ENCODE data around the gene AP1G2. TPM values are rescaled to one million over a fixed set of nuclear protein-coding genes. Genes with fewer than 3 reads are reported as not detected.

The AP1G2 gene
- polyA plus RNA-seq, result 127 and 163 TPM in 2 replicates
- 46.5 and 53.4 TPM in 2 replicates for polyA minus RNA-seq

DNA sequence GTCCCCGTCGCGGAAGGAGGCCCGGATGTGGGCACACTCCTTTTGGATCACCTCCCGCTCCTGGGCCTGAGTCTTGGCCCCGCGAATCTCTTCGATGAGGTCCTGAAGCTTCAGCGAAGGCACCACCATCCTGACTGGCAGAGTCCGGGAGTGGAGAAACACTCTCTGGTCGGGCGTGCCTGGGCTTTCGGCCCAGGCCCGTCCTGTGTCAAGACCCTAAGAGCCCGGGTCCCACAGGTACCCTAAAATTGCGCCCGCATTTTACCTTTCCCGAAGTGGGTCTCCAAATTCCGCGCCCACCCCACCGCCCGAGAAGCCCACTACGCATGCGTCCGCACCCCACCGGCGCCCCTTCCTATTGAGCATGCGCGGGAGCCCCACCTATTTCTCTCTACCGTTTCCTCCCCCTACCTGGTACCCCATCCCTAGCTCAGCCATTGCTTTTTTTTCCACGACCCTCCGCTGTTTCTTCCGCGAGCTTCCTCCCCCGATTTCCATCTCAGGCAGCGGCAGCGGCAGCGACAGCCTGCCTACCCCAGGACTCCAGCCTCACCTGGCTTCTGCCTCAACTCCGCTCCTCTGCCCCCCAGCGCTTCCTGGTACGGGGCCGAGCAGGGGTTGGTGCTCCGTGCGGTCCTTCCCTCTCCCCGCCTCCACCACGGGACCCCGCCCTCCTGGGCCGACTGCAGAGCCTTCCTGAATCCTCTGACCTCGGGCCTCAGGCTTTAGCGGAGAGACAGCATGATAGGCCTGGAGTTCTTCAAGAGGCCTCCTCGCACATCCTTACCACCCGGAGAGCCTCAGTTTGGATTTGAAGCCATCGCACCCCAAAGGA, at the start of gene AP1G2:
AP1G2 (minus strand) TSS at position 606 of the 835 bp plus-strand sequence; CDS start at position 129, 477 bp downstream.
- peak within 1 kb of the TSS; percentile 86 for H3K27ac ChIP-seq (ENCODE audit: low read length)
- peak within 1 kb of the TSS; percentile 68 for H3K4me2 ChIP-seq (ENCODE audit: low read length)
- H3K9ac ChIP-seq (ENCODE audit: low read length), result peak within 1 kb of the TSS; percentile 88
- H3K27me3 ChIP-seq (ENCODE audit: insufficient read depth, low read depth, low read length), result no peaks in the 10 kb centered on the region
- H3K9me3 ChIP-seq (ENCODE audit: low read length), result no peaks in the 10 kb centered on the region
- H3K79me2 ChIP-seq (replicated peaks; ENCODE audit: insufficient read depth, low read length), result no peaks in the 10 kb centered on the region
- H3F3A ChIP-seq (ENCODE audit: insufficient read depth, low read length, poor library complexity, severe bottlenecking), result no peaks in the 10 kb centered on the region
- peak within 1 kb of the TSS; percentile 73 for H3K4me3 ChIP-seq (ENCODE audit: low read length)
- no peaks in the 10 kb centered on the region for H4K20me1 ChIP-seq (ENCODE audit: insufficient read depth)
- H2AFZ ChIP-seq (ENCODE audit: low read depth, low read length), result peak within 1 kb of the TSS; percentile 42
- H3K36me3 ChIP-seq (ENCODE audit: insufficient read depth, low read length), result no peaks in the 10 kb centered on the region
- H3K9me2 ChIP-seq (ENCODE audit: insufficient read depth, low read length), result no peaks in the 10 kb centered on the region
- TF ChIP-seq REST (IDR thresholded peaks at IDR 0.05; ENCODE audit: borderline replicate concordance), result no peak
- no peak for TF ChIP-seq EZH2 (IDR thresholded peaks at IDR 0.05; ENCODE audit: borderline replicate concordance, insufficient read depth, low read length, poor library complexity, severe bottlenecking)
- TF ChIP-seq SMC3 (conservative IDR thresholded peaks at IDR 0.05; ENCODE audit: poor library complexity), result peak; percentile 14
- no peak for TF ChIP-seq TAF1 (IDR thresholded peaks at IDR 0.05; ENCODE audit: low read depth)
- peak; percentile 15 for TF ChIP-seq RAD21 (conservative IDR thresholded peaks at IDR 0.05)
- TF ChIP-seq EP300 (conservative IDR thresholded peaks at IDR 0.05; ENCODE audit: poor library complexity, severe bottlenecking), result no peak
- peak; percentile 46 for TF ChIP-seq MXI1 (conservative IDR thresholded peaks at IDR 0.05; ENCODE audit: poor library complexity, severe bottlenecking)
- peak; percentile 8 for TF ChIP-seq POLR2AphosphoS5 (IDR thresholded peaks at IDR 0.05)
- TF ChIP-seq CTCF (IDR thresholded peaks at IDR 0.05; ENCODE audit: poor library complexity, severe bottlenecking), result peak; percentile 12

- H3K9me2 ChIP-seq (ENCODE audit: insufficient read depth, low read length), result no peaks in the 10 kb centered on the region
- TF ChIP-seq SMC3 (conservative IDR thresholded peaks at IDR 0.05; ENCODE audit: poor library complexity), result no peak
- no peak for TF ChIP-seq EP300 (conservative IDR thresholded peaks at IDR 0.05; ENCODE audit: poor library complexity, severe bottlenecking)
- no peak for TF ChIP-seq REST (IDR thresholded peaks at IDR 0.05; ENCODE audit: borderline replicate concordance)
- TF ChIP-seq EZH2 (IDR thresholded peaks at IDR 0.05; ENCODE audit: borderline replicate concordance, insufficient read depth, low read length, poor library complexity, severe bottlenecking), result no peak
- no peak for TF ChIP-seq MXI1 (conservative IDR thresholded peaks at IDR 0.05; ENCODE audit: poor library complexity, severe bottlenecking)
- no peak overlapping the region for H3K9ac ChIP-seq (ENCODE audit: low read length)
- no peak overlapping the region for H3K4me3 ChIP-seq (ENCODE audit: low read length)
- H3K9me3 ChIP-seq (ENCODE audit: low read length), result peaks cover 4% of the 10 kb centered on the region
- no peaks in the 10 kb centered on the region for H3K79me2 ChIP-seq (replicated peaks; ENCODE audit: insufficient read depth, low read length)
- H3K27me3 ChIP-seq (ENCODE audit: insufficient read depth, low read depth, low read length), result no peaks in the 10 kb centered on the region
- no peaks in the 10 kb centered on the region for H3K36me3 ChIP-seq (ENCODE audit: insufficient read depth, low read length)
- no peak overlapping the region for H2AFZ ChIP-seq (ENCODE audit: low read depth, low read length)
- H3F3A ChIP-seq (ENCODE audit: insufficient read depth, low read length, poor library complexity, severe bottlenecking), result no peaks in the 10 kb centered on the region
- no peaks in the 10 kb centered on the region for H4K20me1 ChIP-seq (ENCODE audit: insufficient read depth)
- H3K27ac ChIP-seq (ENCODE audit: low read length), result no peak overlapping the region
- H3K4me2 ChIP-seq (ENCODE audit: low read length), result no peak overlapping the region
These were observed 48.3 kb upstream of the AP1G2 start for GRCh38 chr14:23615856-23616255.
